A549 (cell line): Measurements from ENCODE around the gene CUL7.
"Not testable (repeated sequence)": the region's sequence is repeated elsewhere in the genome, so short reads cannot be mapped to it uniquely, and the experiment has no call there.

ENCODE experiments used
- BHLHE40 ChIP-seq: IDR thresholded peaks from 2 replicates; pipeline ENCODE4 v1.6.1; 2012; ENCODE audit warnings: low read depth, low read length, inconsistent platforms
- CEBPB ChIP-seq, 2 experiments: fragments of >200 bp in 1 of 2; sonication (Bioruptor Twin) in 1 of 2; formaldehyde crosslinking in 1 of 2; IDR thresholded peaks; 2 replicates each; pipeline ENCODE4 v1.6.1; 2012 to 2016
- CHD2 ChIP-seq: fragments of 150-350 bp; IDR thresholded peaks from 2 replicates; pipeline ENCODE4 v1.6.1; 2014; ENCODE audit warnings: low read length; ENCODE audit not compliant: partially characterized antibody
- EHMT2 ChIP-seq: fragments of 200-600 bp; sonication (generic); IDR thresholded peaks from 2 replicates; pipeline ENCODE4 v1.6.1; 2016; ENCODE audit warnings: antibody characterized with exemption, low read depth, mild to moderate bottlenecking, moderate library complexity
- GATA3 ChIP-seq: IDR thresholded peaks from 2 replicates; pipeline ENCODE4 v1.6.1; 2012; ENCODE audit warnings: borderline replicate concordance
- JUN ChIP-seq, 2 experiments: fragments of >200 bp; sonication (Bioruptor Twin); formaldehyde crosslinking; IDR thresholded peaks; 2 replicates in 1 of 2; 3 replicates in 1 of 2; pipeline ENCODE4 v1.6.1; 2016 to 2017
- MAX ChIP-seq: IDR thresholded peaks from 2 replicates; pipeline ENCODE4 v1.6.1; 2012
- POLR2A ChIP-seq: IDR thresholded peaks from 2 replicates; pipeline ENCODE4 v1.6.1; 2012; ENCODE audit warnings: mild to moderate bottlenecking, low read length
- ZSCAN20 ChIP-seq: fragments of 250-450 bp; sonication (Bioruptor Pico); IDR thresholded peaks from 2 replicates; pipeline ENCODE4 v1.8.0; 2022; ENCODE audit warnings: mild to moderate bottlenecking, moderate library complexity
- TF ChIP-seq, protein P1 (sequence below): fragments of >200 bp; sonication (Bioruptor Twin); formaldehyde crosslinking; IDR thresholded peaks from 3 replicates; pipeline ENCODE4 v1.5.1; 2016
- TF ChIP-seq, protein P2 (sequence below): IDR thresholded peaks from 2 replicates; pipeline ENCODE4 v1.6.1; 2012; ENCODE audit warnings: low read depth, borderline replicate concordance

DNA sequence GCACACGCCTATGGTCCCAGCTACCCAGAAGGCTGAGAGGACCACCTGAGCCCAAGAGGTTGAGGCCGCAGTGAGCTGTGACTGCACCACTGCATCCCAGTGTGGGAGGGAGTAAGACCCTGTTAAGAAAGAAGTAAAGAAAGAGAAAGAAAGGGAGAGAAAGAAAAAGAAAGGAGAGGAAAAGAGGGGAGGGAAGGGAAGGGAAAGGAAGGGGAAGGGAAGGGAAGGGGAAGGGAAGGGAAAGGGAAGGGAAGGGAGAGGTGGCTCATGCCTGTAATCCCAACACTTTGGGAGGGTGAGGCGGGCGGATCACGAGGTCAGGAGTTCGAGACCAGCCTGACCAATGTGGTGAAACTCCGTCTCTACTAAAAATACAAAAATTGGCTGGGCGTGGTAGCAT, 12.2 kb downstream of the CUL7 start:
- TF ChIP-seq CHD2; JUN (IDR thresholded peaks at IDR 0.05); GATA3; POLR2A; MAX; EHMT2; BHLHE40; CEBPB (IDR thresholded peaks at IDR 0.05); ZSCAN20 (CRISPR knock-in tag): not testable (repeated sequence)
- TF ChIP-seq, protein P1, sequence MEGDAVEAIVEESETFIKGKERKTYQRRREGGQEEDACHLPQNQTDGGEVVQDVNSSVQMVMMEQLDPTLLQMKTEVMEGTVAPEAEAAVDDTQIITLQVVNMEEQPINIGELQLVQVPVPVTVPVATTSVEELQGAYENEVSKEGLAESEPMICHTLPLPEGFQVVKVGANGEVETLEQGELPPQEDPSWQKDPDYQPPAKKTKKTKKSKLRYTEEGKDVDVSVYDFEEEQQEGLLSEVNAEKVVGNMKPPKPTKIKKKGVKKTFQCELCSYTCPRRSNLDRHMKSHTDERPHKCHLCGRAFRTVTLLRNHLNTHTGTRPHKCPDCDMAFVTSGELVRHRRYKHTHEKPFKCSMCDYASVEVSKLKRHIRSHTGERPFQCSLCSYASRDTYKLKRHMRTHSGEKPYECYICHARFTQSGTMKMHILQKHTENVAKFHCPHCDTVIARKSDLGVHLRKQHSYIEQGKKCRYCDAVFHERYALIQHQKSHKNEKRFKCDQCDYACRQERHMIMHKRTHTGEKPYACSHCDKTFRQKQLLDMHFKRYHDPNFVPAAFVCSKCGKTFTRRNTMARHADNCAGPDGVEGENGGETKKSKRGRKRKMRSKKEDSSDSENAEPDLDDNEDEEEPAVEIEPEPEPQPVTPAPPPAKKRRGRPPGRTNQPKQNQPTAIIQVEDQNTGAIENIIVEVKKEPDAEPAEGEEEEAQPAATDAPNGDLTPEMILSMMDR = not testable (repeated sequence)
- TF ChIP-seq, protein P2, sequence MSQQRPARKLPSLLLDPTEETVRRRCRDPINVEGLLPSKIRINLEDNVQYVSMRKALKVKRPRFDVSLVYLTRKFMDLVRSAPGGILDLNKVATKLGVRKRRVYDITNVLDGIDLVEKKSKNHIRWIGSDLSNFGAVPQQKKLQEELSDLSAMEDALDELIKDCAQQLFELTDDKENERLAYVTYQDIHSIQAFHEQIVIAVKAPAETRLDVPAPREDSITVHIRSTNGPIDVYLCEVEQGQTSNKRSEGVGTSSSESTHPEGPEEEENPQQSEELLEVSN = not testable (repeated sequence)
